Spinal cord (tissue), 10 donors: ENCODE measurements around the gene ATG16L1. TPM values are rescaled to one million over a fixed set of nuclear protein-coding genes. Genes with fewer than 3 reads are reported as not detected.

ENCODE experiments used
- DNase-seq, 6 donors: peaks; one replicate each; pipeline versions ENCODE4 v3.0.0 to v3.0.0-alpha.2; 2013 to 2015; ENCODE audit warnings: low spot score in 6 of 6, low read depth in 4 of 6
- H3K27ac ChIP-seq: one replicate; pipeline ENCODE4 v1.5.1; 2013; ENCODE audit warnings: low read depth, low read length, control low read depth
- H3K27me3 ChIP-seq: one replicate; pipeline ENCODE4 v1.6.1; 2013; ENCODE audit warnings: low read length; ENCODE audit not compliant: control insufficient read depth, insufficient read depth
- H3K36me3 ChIP-seq: one replicate; pipeline ENCODE4 v1.6.1; 2013; ENCODE audit warnings: low read length; ENCODE audit not compliant: control insufficient read depth, insufficient read depth
- H3K4me1 ChIP-seq: one replicate; pipeline ENCODE4 v1.6.1; 2013; ENCODE audit warnings: low read length; ENCODE audit not compliant: control insufficient read depth, insufficient read depth
- H3K4me3 ChIP-seq: one replicate; pipeline ENCODE4 v1.5.1; 2013; ENCODE audit warnings: low read depth, low read length, control low read depth
- H3K9me3 ChIP-seq: one replicate; pipeline ENCODE4 v1.6.1; 2013; ENCODE audit warnings: low read length; ENCODE audit not compliant: control insufficient read depth, insufficient read depth
- WGBS: methylation state at CpG from one replicate; pipeline ENCODE4 v1.1.5; 2013; ENCODE audit warnings: missing lambda C conversion rate; ENCODE audit not compliant: insufficient coverage; 5-methylcytosine and 5-hydroxymethylcytosine counted together
- polyA plus RNA-seq, 2 donors: library from polyadenylated mRNA; unstranded; fragments of 120-200 nt; gene quantifications; one replicate each; pipeline ENCODE4 v1.2.1, GENCODE V29; 2013; ENCODE audit not compliant: insufficient read length in 2 of 2
- total RNA-seq, 2 donors: library from RNA; depleted of rRNA in 1 of 2; stranded (reverse); fragments of 120-200 nt in 1 of 2; fragments of >200 nt in 1 of 2; gene quantifications; one replicate each; pipeline versions ENCODE4 v1.2.3 to v1.2.4, GENCODE V29; 2013 to 2014
- donor health status: healthy.

The ATG16L1 gene
- total and polyA plus RNA-seq, 4 donors: 25.8 to 39.5 (median 30.9) TPM

GRCh38 chr2:233240897-233241296, 10.6 kb upstream of the ATG16L1 start:
- no peak overlapping the region for H3K27ac ChIP-seq
- H3K9me3 ChIP-seq: no peaks in the 10 kb centered on the region
- no peaks in the 10 kb centered on the region for H3K36me3 ChIP-seq
- H3K27me3 ChIP-seq: no peaks in the 10 kb centered on the region
- 83% methylated on average over 1 of the region's 2 CpGs for WGBS
- DNase-seq: no peak
- no peaks in the 10 kb centered on the region for H3K4me1 ChIP-seq
- H3K4me3 ChIP-seq: no peak overlapping the region

- no peak overlapping the region for H3K27ac ChIP-seq
Measured at GRCh38 chr2:233241803-233242202, 9.7 kb upstream of the ATG16L1 start.

GRCh38 chr2:233242231-233242927, 9.1 kb upstream of the ATG16L1 start:
- H3K27ac ChIP-seq: no peak overlapping the region

More at GRCh38 chr2:233241803-233242202, 9.7 kb upstream of the ATG16L1 start:
- no peaks in the 10 kb centered on the region for H3K4me1 ChIP-seq
- no peak for DNase-seq
- H3K36me3 ChIP-seq: no peaks in the 10 kb centered on the region
- no peaks in the 10 kb centered on the region for H3K27me3 ChIP-seq
- no peak overlapping the region for H3K4me3 ChIP-seq
- WGBS: 80% methylated on average over 1 of the region's 3 CpGs
- H3K9me3 ChIP-seq: no peaks in the 10 kb centered on the region

GRCh38 chr2:233243348-233243747, 8.1 kb upstream of the ATG16L1 start:
- no peaks in the 10 kb centered on the region for H3K36me3 ChIP-seq
- no peak for DNase-seq
- H3K9me3 ChIP-seq: no peaks in the 10 kb centered on the region
- 55% methylated on average over 2 of the region's 4 CpGs for WGBS
- H3K4me1 ChIP-seq: no peaks in the 10 kb centered on the region
- H3K4me3 ChIP-seq: no peak overlapping the region
- no peaks in the 10 kb centered on the region for H3K27me3 ChIP-seq
- no peak overlapping the region for H3K27ac ChIP-seq

More at GRCh38 chr2:233242231-233242927, 9.1 kb upstream of the ATG16L1 start:
- no peaks in the 10 kb centered on the region for H3K27me3 ChIP-seq
- no peaks in the 10 kb centered on the region for H3K4me1 ChIP-seq
- no peaks in the 10 kb centered on the region for H3K9me3 ChIP-seq
- DNase-seq: no peak
- 82% methylated on average over 7 of the region's 14 CpGs for WGBS
- H3K4me3 ChIP-seq: no peak overlapping the region
- H3K36me3 ChIP-seq: no peaks in the 10 kb centered on the region

- no peak overlapping the region for H3K4me3 ChIP-seq
- DNase-seq: no peak
- no peaks in the 10 kb centered on the region for H3K4me1 ChIP-seq
- no peak overlapping the region for H3K27ac ChIP-seq
- no peaks in the 10 kb centered on the region for H3K9me3 ChIP-seq
- no peaks in the 10 kb centered on the region for H3K27me3 ChIP-seq
- no peaks in the 10 kb centered on the region for H3K36me3 ChIP-seq
- 63% methylated on average over 1 of the region's 5 CpGs for WGBS
Measured at GRCh38 chr2:233244818-233245217, 6.7 kb upstream of the ATG16L1 start.

GRCh38 chr2:233245406-233245805, 6.1 kb upstream of the ATG16L1 start:
- H3K36me3 ChIP-seq: no peaks in the 10 kb centered on the region
- H3K27me3 ChIP-seq: no peaks in the 10 kb centered on the region
- H3K4me1 ChIP-seq: no peaks in the 10 kb centered on the region
- WGBS: no CpG with 5 or more reads among the region's 6 CpGs
- no peaks in the 10 kb centered on the region for H3K9me3 ChIP-seq
- DNase-seq: no peak
- H3K4me3 ChIP-seq: no peak overlapping the region
- no peak overlapping the region for H3K27ac ChIP-seq

- Histone ChIP-seq H3K36me3 (no peaks in the 10 kb centered on the region), H3K4me1 (peaks cover 3% of the 10 kb centered on the region), H3K27me3 (no peaks in the 10 kb centered on the region), H3K4me3 (no peak overlapping the region), H3K9me3 (no peaks in the 10 kb centered on the region), H3K27ac (no peak overlapping the region)
- 83% methylated on average over 1 of the region's 2 CpGs for WGBS
- DNase-seq: no peak
Measured at GRCh38 chr2:233247116-233247515, 4.4 kb upstream of the ATG16L1 start.

- DNase-seq: no peak
- no peak overlapping the region for H3K27ac ChIP-seq
- H3K9me3 ChIP-seq: no peaks in the 10 kb centered on the region
- no peaks in the 10 kb centered on the region for H3K27me3 ChIP-seq
- no peaks in the 10 kb centered on the region for H3K36me3 ChIP-seq
- no peak overlapping the region for H3K4me3 ChIP-seq
- peaks cover 7% of the 10 kb centered on the region for H3K4me1 ChIP-seq
Measured at GRCh38 chr2:233247744-233248143, 3.7 kb upstream of the ATG16L1 start.

GRCh38 chr2:233248999-233249398, 2.5 kb upstream of the ATG16L1 start:
- H3K27me3 ChIP-seq: no peaks in the 10 kb centered on the region
- no peak overlapping the region for H3K4me3 ChIP-seq
- DNase-seq: no peak
- H3K4me1 ChIP-seq: peaks cover 11% of the 10 kb centered on the region
- H3K36me3 ChIP-seq: no peaks in the 10 kb centered on the region
- WGBS: 97% methylated on average over 3 of the region's 7 CpGs
- H3K27ac ChIP-seq: no peak overlapping the region
- H3K9me3 ChIP-seq: no peaks in the 10 kb centered on the region

- Histone ChIP-seq H3K27ac (no peak overlapping the region), H3K4me1 (peaks cover 11% of the 10 kb centered on the region), H3K9me3 (no peaks in the 10 kb centered on the region), H3K27me3 (no peaks in the 10 kb centered on the region), H3K36me3 (no peaks in the 10 kb centered on the region), H3K4me3 (no peak overlapping the region)
- 100% methylated on average over 5 of the region's 9 CpGs for WGBS
- no peak for DNase-seq
Measured at GRCh38 chr2:233250568-233250967, 905 bp upstream of the ATG16L1 start.
